ENCODE data around the gene MFSD12.

DNA sequence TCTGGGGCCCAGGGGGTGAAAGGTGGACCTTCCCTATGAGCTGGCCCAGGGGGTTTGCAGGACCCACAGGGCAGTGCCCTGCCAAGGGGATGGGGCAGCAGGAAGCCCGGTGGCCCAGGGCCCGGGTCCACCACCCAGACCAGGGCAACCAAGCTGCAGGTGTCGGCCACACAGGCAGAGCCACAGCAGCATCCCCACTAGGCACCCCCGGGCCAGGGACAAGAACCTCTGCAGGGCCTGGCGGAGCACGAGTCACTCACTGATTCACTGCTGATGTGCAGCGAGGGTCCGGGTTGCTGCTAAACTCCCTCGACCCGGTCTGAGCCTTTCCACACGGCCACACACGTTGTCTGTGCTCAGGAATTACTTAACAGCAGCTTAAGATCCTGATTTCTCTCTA lies 42.5 kb downstream of the MFSD12 start:
- no peak for TF ChIP-seq BCL11A (tag by site-specific recombination; IDR thresholded peaks at IDR 0.05; ENCODE audit: low read depth)
- TF ChIP-seq ZNF274 (IDR thresholded peaks at IDR 0.05; ENCODE audit: low read length), result no peak
- no peak for TF ChIP-seq ZNF274 (tag by site-specific recombination; IDR thresholded peaks at IDR 0.05; ENCODE audit: borderline replicate concordance)
- TF ChIP-seq CTCF (tag by site-specific recombination; IDR thresholded peaks at IDR 0.05), result no peak
- TF ChIP-seq, protein P1, sequence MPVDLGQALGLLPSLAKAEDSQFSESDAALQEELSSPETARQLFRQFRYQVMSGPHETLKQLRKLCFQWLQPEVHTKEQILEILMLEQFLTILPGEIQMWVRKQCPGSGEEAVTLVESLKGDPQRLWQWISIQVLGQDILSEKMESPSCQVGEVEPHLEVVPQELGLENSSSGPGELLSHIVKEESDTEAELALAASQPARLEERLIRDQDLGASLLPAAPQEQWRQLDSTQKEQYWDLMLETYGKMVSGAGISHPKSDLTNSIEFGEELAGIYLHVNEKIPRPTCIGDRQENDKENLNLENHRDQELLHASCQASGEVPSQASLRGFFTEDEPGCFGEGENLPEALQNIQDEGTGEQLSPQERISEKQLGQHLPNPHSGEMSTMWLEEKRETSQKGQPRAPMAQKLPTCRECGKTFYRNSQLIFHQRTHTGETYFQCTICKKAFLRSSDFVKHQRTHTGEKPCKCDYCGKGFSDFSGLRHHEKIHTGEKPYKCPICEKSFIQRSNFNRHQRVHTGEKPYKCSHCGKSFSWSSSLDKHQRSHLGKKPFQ (tag by site-specific recombination; IDR thresholded peaks at IDR 0.05), result no peak
- TF ChIP-seq, protein P2, sequence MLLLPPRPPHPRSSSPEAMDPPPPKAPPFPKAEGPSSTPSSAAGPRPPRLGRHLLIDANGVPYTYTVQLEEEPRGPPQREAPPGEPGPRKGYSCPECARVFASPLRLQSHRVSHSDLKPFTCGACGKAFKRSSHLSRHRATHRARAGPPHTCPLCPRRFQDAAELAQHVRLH (tag by site-specific recombination; IDR thresholded peaks at IDR 0.05), result no peak
- TF ChIP-seq ATF2 (tag by site-specific recombination; IDR thresholded peaks at IDR 0.05; ENCODE audit: low read depth), result no peak
- no peak for TF ChIP-seq SP7 (tag by site-specific recombination; IDR thresholded peaks at IDR 0.05)
- TF ChIP-seq, protein P3, sequence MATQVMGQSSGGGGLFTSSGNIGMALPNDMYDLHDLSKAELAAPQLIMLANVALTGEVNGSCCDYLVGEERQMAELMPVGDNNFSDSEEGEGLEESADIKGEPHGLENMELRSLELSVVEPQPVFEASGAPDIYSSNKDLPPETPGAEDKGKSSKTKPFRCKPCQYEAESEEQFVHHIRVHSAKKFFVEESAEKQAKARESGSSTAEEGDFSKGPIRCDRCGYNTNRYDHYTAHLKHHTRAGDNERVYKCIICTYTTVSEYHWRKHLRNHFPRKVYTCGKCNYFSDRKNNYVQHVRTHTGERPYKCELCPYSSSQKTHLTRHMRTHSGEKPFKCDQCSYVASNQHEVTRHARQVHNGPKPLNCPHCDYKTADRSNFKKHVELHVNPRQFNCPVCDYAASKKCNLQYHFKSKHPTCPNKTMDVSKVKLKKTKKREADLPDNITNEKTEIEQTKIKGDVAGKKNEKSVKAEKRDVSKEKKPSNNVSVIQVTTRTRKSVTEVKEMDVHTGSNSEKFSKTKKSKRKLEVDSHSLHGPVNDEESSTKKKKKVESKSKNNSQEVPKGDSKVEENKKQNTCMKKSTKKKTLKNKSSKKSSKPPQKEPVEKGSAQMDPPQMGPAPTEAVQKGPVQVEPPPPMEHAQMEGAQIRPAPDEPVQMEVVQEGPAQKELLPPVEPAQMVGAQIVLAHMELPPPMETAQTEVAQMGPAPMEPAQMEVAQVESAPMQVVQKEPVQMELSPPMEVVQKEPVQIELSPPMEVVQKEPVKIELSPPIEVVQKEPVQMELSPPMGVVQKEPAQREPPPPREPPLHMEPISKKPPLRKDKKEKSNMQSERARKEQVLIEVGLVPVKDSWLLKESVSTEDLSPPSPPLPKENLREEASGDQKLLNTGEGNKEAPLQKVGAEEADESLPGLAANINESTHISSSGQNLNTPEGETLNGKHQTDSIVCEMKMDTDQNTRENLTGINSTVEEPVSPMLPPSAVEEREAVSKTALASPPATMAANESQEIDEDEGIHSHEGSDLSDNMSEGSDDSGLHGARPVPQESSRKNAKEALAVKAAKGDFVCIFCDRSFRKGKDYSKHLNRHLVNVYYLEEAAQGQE (tag by site-specific recombination; IDR thresholded peaks at IDR 0.05), result no peak

Measured in HEK293 (cell line).